Inflammatory macrophage treated with lipopolysaccharide for 4 hours (primary cell): Measurements from ENCODE around the gene TTC9B.

Experiments
- DNase-seq: peaks from one replicate; pipeline ENCODE4 v3.0.0-alpha.2; 2020

The TTC9B gene

GRCh38 chr19:40217934-40218890, at the start of gene TTC9B:
TSS of gene TTC9B (minus strand) at chr19:40218384. CDS start at chr19:40218381, 3 bp downstream.
- peak; percentile 2 for DNase-seq

GRCh38 chr19:40267601-40267997, 49.4 kb upstream of the TTC9B start:
- DNase-seq, result no peak

GRCh38 chr19:40266912-40267600, 48.9 kb upstream of the TTC9B start:
- DNase-seq, result no peak

- no peak for DNase-seq
Measured at GRCh38 chr19:40266119-40266518, 47.9 kb upstream of the TTC9B start.

GRCh38 chr19:40265763-40266099, 47.5 kb upstream of the TTC9B start:
- DNase-seq, result no peak

- DNase-seq, result no peak
Measured at GRCh38 chr19:40265055-40265762, 47.0 kb upstream of the TTC9B start.

GRCh38 chr19:40264314-40265054, 46.3 kb upstream of the TTC9B start:
- no peak for DNase-seq

GRCh38 chr19:40263440-40264313, 45.5 kb upstream of the TTC9B start:
- no peak for DNase-seq

GRCh38 chr19:40262422-40262821, 44.2 kb upstream of the TTC9B start:
- DNase-seq, result no peak

GRCh38 chr19:40261631-40262030, 43.4 kb upstream of the TTC9B start:
- DNase-seq, result peak; percentile 46

- no peak for DNase-seq
Measured at GRCh38 chr19:40257096-40257517, 38.9 kb upstream of the TTC9B start.

GRCh38 chr19:40256512-40256911, 38.3 kb upstream of the TTC9B start:
- DNase-seq, result no peak

- no peak for DNase-seq
Measured at GRCh38 chr19:40255619-40256166, 37.5 kb upstream of the TTC9B start.

GRCh38 chr19:40254714-40255418, 36.7 kb upstream of the TTC9B start:
- no peak for DNase-seq

- DNase-seq, result no peak
Measured at GRCh38 chr19:40253611-40254092, 35.5 kb upstream of the TTC9B start.

- DNase-seq, result no peak
Measured at GRCh38 chr19:40252395-40252794, 34.2 kb upstream of the TTC9B start.

GRCh38 chr19:40251991-40252390, 33.8 kb upstream of the TTC9B start:
- DNase-seq, result no peak

- DNase-seq, result no peak
Measured at GRCh38 chr19:40251244-40251643, 33.1 kb upstream of the TTC9B start.

- no peak for DNase-seq
Measured at GRCh38 chr19:40249781-40250180, 31.6 kb upstream of the TTC9B start.

- DNase-seq, result no peak
Measured at GRCh38 chr19:40249201-40249600, 31.0 kb upstream of the TTC9B start.
